Measurements from ENCODE around the gene MAPRE2. TPM values are rescaled to one million over a fixed set of nuclear protein-coding genes. Genes with fewer than 3 reads are reported as not detected.

The MAPRE2 gene
- total and polyA plus RNA-seq, 9 donors: 17.3 to 38.0 (median 21.5) TPM

DNA sequence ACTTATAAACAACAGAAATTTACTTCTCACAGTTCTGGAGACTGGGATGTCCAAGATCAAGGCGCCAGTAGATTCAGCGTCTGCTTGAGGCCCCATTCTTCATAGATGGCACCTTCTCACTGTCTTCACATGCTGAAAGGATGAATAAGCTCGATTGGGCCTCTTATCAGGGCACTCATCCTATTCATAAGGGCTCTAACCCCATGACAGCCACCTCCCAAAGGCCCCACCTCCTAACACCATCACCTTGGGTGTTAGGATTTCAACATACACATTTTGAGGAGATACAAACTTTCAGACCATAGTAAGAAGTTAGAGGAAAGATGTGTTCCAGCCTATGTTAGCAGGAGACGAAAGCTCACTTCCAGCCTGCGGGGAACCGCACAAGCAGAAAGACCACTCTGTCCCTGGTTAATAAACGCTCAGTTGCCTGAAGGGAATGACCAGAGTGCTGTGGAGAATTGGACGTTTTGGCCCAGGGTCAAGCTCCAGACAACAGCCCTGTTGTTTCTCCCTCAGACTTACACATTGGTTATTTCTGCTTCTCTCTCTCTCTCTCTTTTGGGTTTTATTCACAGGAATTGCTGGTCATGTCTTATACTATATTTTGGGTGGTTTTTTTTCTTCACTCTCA, 90.3 kb downstream of the MAPRE2 start:
- WGBS (ENCODE audit: insufficient coverage): 79% methylated on average over 6 of the region's 8 CpGs
- H3K4me3 ChIP-seq (ENCODE audit: low read length): no peak overlapping the region

DNA sequence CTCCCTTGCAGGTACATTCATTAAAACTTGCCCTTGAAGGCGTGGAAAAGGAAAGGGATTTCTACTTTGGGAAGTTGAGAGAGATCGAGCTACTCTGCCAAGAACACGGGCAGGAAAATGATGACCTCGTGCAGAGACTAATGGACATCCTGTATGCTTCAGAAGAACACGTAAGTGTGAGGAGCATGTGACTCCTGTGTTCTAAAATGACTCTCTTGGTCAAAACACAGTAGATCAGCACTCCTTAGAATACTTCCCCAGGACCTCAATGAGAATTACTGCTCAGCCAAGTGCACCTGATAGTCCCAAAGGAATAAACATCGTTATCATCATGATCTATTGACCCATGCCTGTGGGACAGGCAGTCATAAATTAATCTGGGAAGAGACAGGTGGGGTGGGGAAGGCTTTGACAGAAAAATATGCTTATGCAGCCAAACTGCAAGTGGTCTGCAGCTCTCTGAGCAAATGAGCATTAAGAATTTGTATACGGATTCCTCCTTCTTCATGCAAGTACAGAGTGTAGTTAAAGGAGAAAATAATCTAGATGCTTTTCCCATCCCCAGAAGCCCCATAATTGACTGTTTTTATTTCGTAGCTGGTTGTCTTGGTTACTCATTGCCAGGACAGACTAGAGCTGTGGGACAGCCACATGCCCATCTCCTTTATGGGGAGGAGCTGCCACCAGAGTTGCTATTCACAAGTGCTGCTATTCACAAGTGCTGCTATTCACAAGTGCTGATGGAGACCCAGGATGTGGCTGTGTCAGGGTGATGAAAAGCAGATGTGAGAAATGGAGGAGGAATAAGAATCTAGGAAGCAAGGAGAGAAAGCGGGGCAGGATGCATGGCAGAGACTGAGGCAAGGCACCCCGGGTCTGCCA, 91.0 kb downstream of the MAPRE2 start:
- Histone ChIP-seq H3K4me3 (ENCODE audit: low read length) (no peak overlapping the region), H3K27me3 (ENCODE audit: control insufficient read depth, insufficient read depth, low read length) (no peaks in the 10 kb centered on the region), H3K27ac (ENCODE audit: low read length) (no peak overlapping the region), H3K36me3 (ENCODE audit: control insufficient read depth, insufficient read depth, low read length) (peaks cover 28% of the 10 kb centered on the region), H3K4me1 (ENCODE audit: control insufficient read depth, insufficient read depth, low read length) (no peaks in the 10 kb centered on the region), H3K9me3 (replicated peaks; ENCODE audit: control insufficient read depth, low read depth, low read length) (no peaks in the 10 kb centered on the region)
- WGBS (ENCODE audit: insufficient coverage): 49% methylated on average over 5 of the region's 10 CpGs
- no peak for DNase-seq

More for the DNA sequence above, 90.3 kb downstream of the MAPRE2 start:
- no peak for DNase-seq
- Histone ChIP-seq H3K27ac (ENCODE audit: low read length) (no peak overlapping the region), H3K9me3 (replicated peaks; ENCODE audit: control insufficient read depth, low read depth, low read length) (no peaks in the 10 kb centered on the region), H3K27me3 (ENCODE audit: control insufficient read depth, insufficient read depth, low read length) (no peaks in the 10 kb centered on the region), H3K4me1 (ENCODE audit: control insufficient read depth, insufficient read depth, low read length) (no peaks in the 10 kb centered on the region), H3K36me3 (ENCODE audit: control insufficient read depth, insufficient read depth, low read length) (peaks cover 32% of the 10 kb centered on the region)

DNA sequence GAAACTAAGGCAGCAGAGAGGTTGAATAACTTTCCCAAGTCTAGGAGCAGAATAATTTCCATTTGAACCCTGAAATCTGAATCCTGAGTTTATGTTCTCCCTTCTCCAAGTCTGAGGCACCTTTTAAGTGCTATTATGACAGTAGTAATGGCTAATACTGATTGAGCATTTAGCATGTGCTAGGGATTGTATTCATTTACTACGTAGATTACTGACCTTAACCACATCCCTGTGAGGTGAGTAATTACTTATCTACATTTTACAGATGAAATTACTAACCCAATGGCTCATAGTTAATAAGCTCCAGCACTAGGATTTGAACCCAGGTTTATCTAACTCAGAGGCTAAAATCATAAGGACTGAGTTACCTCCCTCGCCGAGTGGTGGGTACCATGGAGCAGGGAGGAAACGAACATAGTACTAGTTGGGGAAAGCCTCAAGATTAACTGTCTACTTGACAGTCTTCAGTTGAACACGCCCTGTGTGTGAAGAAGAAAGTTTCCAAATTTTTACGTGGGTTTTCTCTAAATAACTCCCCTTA, 93.0 kb downstream of the MAPRE2 start:
- H3K9me3 ChIP-seq (replicated peaks; ENCODE audit: control insufficient read depth, low read depth, low read length): no peaks in the 10 kb centered on the region
- no peak overlapping the region for H3K4me3 ChIP-seq (ENCODE audit: low read length)
- no peaks in the 10 kb centered on the region for H3K4me1 ChIP-seq (ENCODE audit: control insufficient read depth, insufficient read depth, low read length)
- H3K27me3 ChIP-seq (ENCODE audit: control insufficient read depth, insufficient read depth, low read length): no peaks in the 10 kb centered on the region
- peaks cover 26% of the 10 kb centered on the region for H3K36me3 ChIP-seq (ENCODE audit: control insufficient read depth, insufficient read depth, low read length)
- 100% methylated on average over 2 of the region's 6 CpGs for WGBS (ENCODE audit: insufficient coverage)
- DNase-seq: no peak
- no peak overlapping the region for H3K27ac ChIP-seq (ENCODE audit: low read length)

DNA sequence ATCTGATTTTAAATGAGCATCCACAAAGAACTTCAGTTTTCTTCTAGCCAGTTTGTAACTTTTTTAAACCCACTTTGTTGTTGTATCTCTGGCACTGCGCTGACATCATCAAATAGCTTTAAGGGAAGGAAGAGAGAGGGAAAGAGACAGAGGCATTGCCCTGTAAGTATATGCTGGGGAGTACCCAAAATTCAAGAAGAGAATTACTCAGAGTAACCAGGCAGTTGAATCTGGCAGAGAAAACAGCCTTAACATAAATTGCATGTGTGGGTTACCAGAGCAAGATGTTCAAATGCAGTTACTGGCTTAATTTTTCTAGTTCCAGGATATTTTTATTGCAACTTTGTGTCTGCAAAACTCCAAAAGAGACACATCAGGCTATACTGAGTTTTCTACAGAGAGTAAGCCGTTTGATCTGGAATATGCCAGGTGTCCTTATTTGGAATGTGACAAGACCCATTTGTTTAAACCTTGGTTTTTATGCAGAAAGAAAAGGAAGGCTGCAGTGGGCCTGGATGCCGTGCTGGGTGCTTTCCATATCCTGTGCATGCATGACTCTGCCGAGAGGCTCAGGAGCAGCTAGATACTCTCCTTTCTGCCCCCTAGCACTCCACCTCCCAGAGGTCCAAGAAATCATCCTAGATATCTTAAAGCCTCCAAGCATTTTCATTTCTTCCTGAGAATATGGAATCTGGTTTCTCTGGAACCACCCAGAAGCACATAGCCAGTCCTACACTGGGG, 93.7 kb downstream of the MAPRE2 start:
- 67% methylated on average over 2 of the region's 4 CpGs for WGBS (ENCODE audit: insufficient coverage)
- no peak overlapping the region for H3K27ac ChIP-seq (ENCODE audit: low read length)
- peaks cover 21% of the 10 kb centered on the region for H3K36me3 ChIP-seq (ENCODE audit: control insufficient read depth, insufficient read depth, low read length)
- no peaks in the 10 kb centered on the region for H3K4me1 ChIP-seq (ENCODE audit: control insufficient read depth, insufficient read depth, low read length)
- no peaks in the 10 kb centered on the region for H3K27me3 ChIP-seq (ENCODE audit: control insufficient read depth, insufficient read depth, low read length)
- no peak for DNase-seq
- no peak overlapping the region for H3K4me3 ChIP-seq (ENCODE audit: low read length)
- no peaks in the 10 kb centered on the region for H3K9me3 ChIP-seq (replicated peaks; ENCODE audit: control insufficient read depth, low read depth, low read length)

DNA sequence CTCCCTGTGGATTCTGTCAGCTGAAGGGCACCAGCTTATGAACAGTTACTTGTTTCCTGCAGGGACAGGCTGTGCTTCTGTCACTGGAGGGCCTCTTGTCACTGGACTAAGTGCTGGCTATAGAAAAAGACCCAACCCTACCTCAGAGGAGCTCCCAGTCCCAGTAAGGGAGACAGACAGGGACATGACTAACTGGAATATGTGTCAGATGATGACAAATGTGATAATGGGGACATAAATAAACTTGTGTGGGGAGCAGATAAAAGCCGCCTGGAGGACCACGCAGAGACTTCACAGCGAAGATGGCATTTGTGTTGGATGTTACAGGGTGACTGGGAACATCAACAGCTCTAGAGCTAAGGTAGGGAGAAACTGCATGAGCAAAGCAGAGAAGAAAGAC, 95.0 kb downstream of the MAPRE2 start:
- H3K4me1 ChIP-seq (ENCODE audit: control insufficient read depth, insufficient read depth, low read length): no peaks in the 10 kb centered on the region
- no peaks in the 10 kb centered on the region for H3K9me3 ChIP-seq (replicated peaks; ENCODE audit: control insufficient read depth, low read depth, low read length)
- no peaks in the 10 kb centered on the region for H3K27me3 ChIP-seq (ENCODE audit: control insufficient read depth, insufficient read depth, low read length)
- H3K4me3 ChIP-seq (ENCODE audit: low read length): no peak overlapping the region
- 100% methylated on average over 3 of the region's 3 CpGs for WGBS (ENCODE audit: insufficient coverage)
- peaks cover 33% of the 10 kb centered on the region for H3K36me3 ChIP-seq (ENCODE audit: control insufficient read depth, insufficient read depth, low read length)
- no peak overlapping the region for H3K27ac ChIP-seq (ENCODE audit: low read length)
- no peak for DNase-seq

DNA sequence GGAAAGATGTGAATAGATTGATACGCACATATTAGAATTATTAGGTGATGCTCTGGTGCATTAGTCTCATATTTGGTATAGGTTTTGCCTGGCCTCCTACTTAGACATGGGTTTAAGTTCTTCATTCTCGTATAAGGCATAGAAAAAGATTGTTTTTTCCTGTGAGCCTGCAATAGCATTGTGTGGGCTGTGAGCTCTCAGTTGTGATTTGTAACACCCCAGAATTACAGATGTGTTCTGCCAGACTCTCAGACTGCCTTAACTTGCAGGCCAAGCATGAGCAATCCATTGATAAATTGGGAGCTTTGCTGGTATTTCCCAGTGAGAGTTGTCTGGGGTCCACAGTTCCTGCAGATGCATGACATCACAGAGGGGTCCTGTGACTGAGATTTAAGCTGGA, 95.7 kb downstream of the MAPRE2 start:
- Histone ChIP-seq H3K27ac (ENCODE audit: low read length) (no peak overlapping the region), H3K4me1 (ENCODE audit: control insufficient read depth, insufficient read depth, low read length) (no peaks in the 10 kb centered on the region), H3K27me3 (ENCODE audit: control insufficient read depth, insufficient read depth, low read length) (no peaks in the 10 kb centered on the region), H3K9me3 (replicated peaks; ENCODE audit: control insufficient read depth, low read depth, low read length) (no peaks in the 10 kb centered on the region), H3K36me3 (ENCODE audit: control insufficient read depth, insufficient read depth, low read length) (peaks cover 30% of the 10 kb centered on the region), H3K4me3 (ENCODE audit: low read length) (no peak overlapping the region)
- WGBS (ENCODE audit: insufficient coverage): no CpG with 5 or more reads among the region's 2 CpGs
- no peak for DNase-seq

DNA sequence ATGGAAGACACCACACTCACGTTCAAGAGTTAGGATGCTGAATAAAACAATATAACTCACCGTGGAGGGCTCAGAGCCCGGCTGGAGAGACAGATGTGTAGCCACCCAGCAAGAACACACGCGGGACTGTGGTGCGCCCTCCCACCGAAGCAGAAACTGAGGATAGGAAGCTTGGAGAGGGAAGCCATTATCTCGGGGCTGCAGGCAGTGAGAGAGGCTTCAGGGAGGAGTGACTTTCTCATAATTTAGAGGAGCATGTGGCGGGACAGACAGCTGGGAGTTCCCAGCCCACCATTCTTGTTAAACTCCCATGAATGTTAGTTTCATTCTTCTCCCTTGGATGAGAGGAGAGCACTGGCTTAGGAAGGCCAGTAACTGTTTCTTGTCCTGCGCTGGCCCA, 96.4 kb downstream of the MAPRE2 start:
- DNase-seq: no peak
- Histone ChIP-seq H3K4me1 (ENCODE audit: control insufficient read depth, insufficient read depth, low read length) (no peaks in the 10 kb centered on the region), H3K4me3 (ENCODE audit: low read length) (no peak overlapping the region), H3K27me3 (ENCODE audit: control insufficient read depth, insufficient read depth, low read length) (no peaks in the 10 kb centered on the region), H3K9me3 (replicated peaks; ENCODE audit: control insufficient read depth, low read depth, low read length) (no peaks in the 10 kb centered on the region), H3K27ac (ENCODE audit: low read length) (no peak overlapping the region), H3K36me3 (ENCODE audit: control insufficient read depth, insufficient read depth, low read length) (peaks cover 28% of the 10 kb centered on the region)
- 82% methylated on average over 4 of the region's 10 CpGs for WGBS (ENCODE audit: insufficient coverage)

DNA sequence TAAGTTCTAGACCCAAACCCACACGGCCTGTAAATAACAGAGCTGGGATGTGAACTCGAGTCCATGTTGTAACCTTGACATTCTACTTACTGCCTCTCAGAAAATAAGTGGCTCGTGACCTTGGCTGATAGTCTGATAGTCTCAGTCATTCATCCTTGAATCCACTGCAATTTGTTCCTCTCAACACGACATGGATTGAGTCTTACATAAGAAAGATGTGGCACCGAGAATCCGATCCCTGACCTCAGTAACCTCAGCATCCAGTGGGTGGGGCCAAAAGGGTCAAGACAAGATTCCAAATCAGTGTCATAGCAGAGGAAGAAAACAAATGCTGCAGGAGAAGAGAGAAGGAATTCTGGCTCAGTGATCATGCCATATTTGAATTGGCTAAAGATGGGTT, 97.6 kb downstream of the MAPRE2 start:
- Histone ChIP-seq H3K27ac (ENCODE audit: low read length) (no peak overlapping the region), H3K27me3 (ENCODE audit: control insufficient read depth, insufficient read depth, low read length) (no peaks in the 10 kb centered on the region)
- 94% methylated on average over 3 of the region's 6 CpGs for WGBS (ENCODE audit: insufficient coverage)

DNA sequence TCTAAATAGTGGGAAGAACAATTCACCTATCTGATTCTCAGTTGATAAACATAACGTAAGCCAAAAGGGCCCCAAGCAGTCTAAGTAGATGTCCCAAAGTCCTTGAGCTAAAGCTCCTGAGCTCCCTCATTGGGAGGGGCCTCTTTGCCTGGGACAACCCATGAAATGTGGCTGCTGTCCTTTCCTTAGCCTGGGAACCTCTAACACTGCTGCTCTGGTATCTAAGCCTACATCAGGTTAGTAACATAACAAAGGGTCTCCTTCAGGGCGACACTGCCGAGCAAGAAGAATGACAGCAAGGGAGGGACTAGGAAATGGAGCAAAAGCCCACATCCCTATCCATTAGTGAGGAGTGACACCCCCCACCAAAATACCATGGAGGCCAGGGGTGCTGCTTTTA, 98.3 kb downstream of the MAPRE2 start:
- no peak for DNase-seq
- WGBS (ENCODE audit: insufficient coverage): no CpG with 5 or more reads among the region's 3 CpGs
- Histone ChIP-seq H3K9me3 (replicated peaks; ENCODE audit: control insufficient read depth, low read depth, low read length) (no peaks in the 10 kb centered on the region), H3K36me3 (ENCODE audit: control insufficient read depth, insufficient read depth, low read length) (peaks cover 20% of the 10 kb centered on the region), H3K27ac (ENCODE audit: low read length) (no peak overlapping the region), H3K27me3 (ENCODE audit: control insufficient read depth, insufficient read depth, low read length) (no peaks in the 10 kb centered on the region), H3K4me1 (ENCODE audit: control insufficient read depth, insufficient read depth, low read length) (no peaks in the 10 kb centered on the region), H3K4me3 (ENCODE audit: low read length) (no peak overlapping the region)

More for the DNA sequence above, 97.6 kb downstream of the MAPRE2 start:
- H3K9me3 ChIP-seq (replicated peaks; ENCODE audit: control insufficient read depth, low read depth, low read length): no peaks in the 10 kb centered on the region
- DNase-seq: no peak
- no peaks in the 10 kb centered on the region for H3K4me1 ChIP-seq (ENCODE audit: control insufficient read depth, insufficient read depth, low read length)
- no peak overlapping the region for H3K4me3 ChIP-seq (ENCODE audit: low read length)
- peaks cover 22% of the 10 kb centered on the region for H3K36me3 ChIP-seq (ENCODE audit: control insufficient read depth, insufficient read depth, low read length)

DNA sequence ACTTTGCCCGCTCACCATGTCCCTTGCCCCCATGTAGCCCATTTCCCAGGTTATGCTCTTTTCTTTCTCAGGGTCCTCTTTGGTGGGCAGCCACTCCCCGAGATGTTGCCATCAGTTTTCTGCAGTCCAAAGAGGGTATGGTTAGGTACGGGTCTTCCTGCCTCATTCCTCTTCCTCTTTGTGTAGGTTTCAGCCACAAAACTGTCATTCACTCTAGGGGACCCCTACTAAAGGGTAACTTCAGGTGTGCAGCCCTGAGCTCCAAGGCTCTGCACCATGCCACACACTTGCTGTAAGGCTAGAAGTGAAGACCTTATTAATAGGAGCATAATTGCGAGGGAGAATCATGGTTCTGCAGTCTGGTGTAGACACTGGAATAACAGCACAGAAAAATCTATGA, 99.9 kb downstream of the MAPRE2 start:
- no CpG with 5 or more reads among the region's 4 CpGs for WGBS (ENCODE audit: insufficient coverage)

More for the DNA sequence above, 99.9 kb downstream of the MAPRE2 start:
- Histone ChIP-seq H3K4me1 (ENCODE audit: control insufficient read depth, insufficient read depth, low read length) (no peaks in the 10 kb centered on the region), H3K27ac (ENCODE audit: low read length) (no peak overlapping the region), H3K36me3 (ENCODE audit: control insufficient read depth, insufficient read depth, low read length) (peaks cover 20% of the 10 kb centered on the region), H3K9me3 (replicated peaks; ENCODE audit: control insufficient read depth, low read depth, low read length) (no peaks in the 10 kb centered on the region), H3K4me3 (ENCODE audit: low read length) (no peak overlapping the region), H3K27me3 (ENCODE audit: control insufficient read depth, insufficient read depth, low read length) (no peaks in the 10 kb centered on the region)
- no peak for DNase-seq
